ENCODE results near the gene NDUFV2. TPM values are rescaled to one million over a fixed set of nuclear protein-coding genes. Genes with fewer than 3 reads are reported as not detected.
A peak's percentile ranks its signal among the peaks of the same experiment; 100 is the strongest.

Gene NDUFV2
- total RNA-seq, 1 experiment from 2014 or later = 192 TPM

GRCh38 chr18:9117980-9118841 is 15.7 kb downstream of the NDUFV2 start:
- BruUV-seq (replicated peaks) = TSS peak; percentile 15
- H3K9me3 Mint-ChIP-seq (ENCODE audit: unreplicated experiment) = no peaks in the 10 kb centered on the region
- peaks cover 37% of the 10 kb centered on the region for H3K4me1 Mint-ChIP-seq (ENCODE audit: insufficient read depth, unreplicated experiment)
- peak overlapping the region; percentile 98 for H3K27ac Mint-ChIP-seq (ENCODE audit: low read depth, unreplicated experiment)
- CTCF ChIA-PET = interaction anchor here (0.7 to 1.4 kb wide), 3 partner anchors 9 to 44 kb away, joined by 3 to 4 read pairs (median 3); no protein-coding TSS in a partner anchor
- peak; percentile 44 for DNase-seq (ENCODE audit: unreplicated experiment)
- TF ChIP-seq CTCF (IDR thresholded peaks at IDR 0.05; ENCODE audit: unreplicated experiment) = no peak
- peaks cover 76% of the 10 kb centered on the region for H3K36me3 Mint-ChIP-seq (ENCODE audit: insufficient read depth, unreplicated experiment)
- intact Hi-C loops (cut with micrococcal nuclease) = loop anchor here (2.0 kb wide), 1 partner anchor 15 kb away; the partner anchor contains the start of gene NDUFV2
- H3K27me3 Mint-ChIP-seq (ENCODE audit: insufficient read depth, unreplicated experiment) = no peaks in the 10 kb centered on the region
- POLR2A ChIA-PET = interaction anchor here (0.6 to 16.4 kb wide), 16 partner anchors 9 to 387 kb away, joined by 3 to 586 read pairs (median 4); partner anchors contain the start of genes ANKRD12, NDUFV2 and TWSG1
- H3K4me3 Mint-ChIP-seq (ENCODE audit: unreplicated experiment) = peak overlapping the region; percentile 52

GRCh38 chr18:9120796-9121195 is 18.3 kb downstream of the NDUFV2 start:
- H3K27me3 Mint-ChIP-seq (ENCODE audit: insufficient read depth, unreplicated experiment) = no peaks in the 10 kb centered on the region
- peaks cover 27% of the 10 kb centered on the region for H3K4me1 Mint-ChIP-seq (ENCODE audit: insufficient read depth, unreplicated experiment)
- H3K36me3 Mint-ChIP-seq (ENCODE audit: insufficient read depth, unreplicated experiment) = peaks cover 90% of the 10 kb centered on the region
- H3K9me3 Mint-ChIP-seq (ENCODE audit: unreplicated experiment) = no peaks in the 10 kb centered on the region
- no TSS peak for BruUV-seq (replicated peaks)
- ChIA-PET CTCF (interaction anchor here (1.0 to 1.7 kb wide), 2 partner anchors 14 to 47 kb away, joined by 3 to 4 read pairs; no protein-coding TSS in a partner anchor), POLR2A (interaction anchor here (0.8 to 16.4 kb wide), 4 partner anchors 10 to 47 kb away, joined by 3 to 586 read pairs (median 18); partner anchors contain the start of genes ANKRD12 and NDUFV2)
- no peak for TF ChIP-seq CTCF (IDR thresholded peaks at IDR 0.05; ENCODE audit: unreplicated experiment)
- no peak overlapping the region for H3K4me3 Mint-ChIP-seq (ENCODE audit: unreplicated experiment)
- H3K27ac Mint-ChIP-seq (ENCODE audit: low read depth, unreplicated experiment) = no peak overlapping the region
- DNase-seq (ENCODE audit: unreplicated experiment) = no peak
- intact Hi-C loops (cut with micrococcal nuclease) = no loop called here

GRCh38 chr18:9123520-9123919 is 21.0 kb downstream of the NDUFV2 start:
- no peaks in the 10 kb centered on the region for H3K9me3 Mint-ChIP-seq (ENCODE audit: unreplicated experiment)
- intact Hi-C loops (cut with micrococcal nuclease) = no loop called here
- no peak for TF ChIP-seq CTCF (IDR thresholded peaks at IDR 0.05; ENCODE audit: unreplicated experiment)
- peaks cover 3% of the 10 kb centered on the region for H3K4me1 Mint-ChIP-seq (ENCODE audit: insufficient read depth, unreplicated experiment)
- peaks cover 92% of the 10 kb centered on the region for H3K36me3 Mint-ChIP-seq (ENCODE audit: insufficient read depth, unreplicated experiment)
- DNase-seq (ENCODE audit: unreplicated experiment) = no peak
- ChIA-PET CTCF (interaction anchor here (0.7 kb wide), 1 partner anchor 13 kb away, joined by 4 read pairs; no protein-coding TSS in a partner anchor), POLR2A (interaction anchor here (3.5 to 16.4 kb wide), 2 partner anchors 11 to 20 kb away, joined by 33 to 586 read pairs; partner anchors contain the start of genes ANKRD12 and NDUFV2)
- H3K27me3 Mint-ChIP-seq (ENCODE audit: insufficient read depth, unreplicated experiment) = no peaks in the 10 kb centered on the region
- H3K27ac Mint-ChIP-seq (ENCODE audit: low read depth, unreplicated experiment) = no peak overlapping the region
- no peak overlapping the region for H3K4me3 Mint-ChIP-seq (ENCODE audit: unreplicated experiment)
- no TSS peak for BruUV-seq (replicated peaks)

GRCh38 chr18:9124824-9125223 is 22.3 kb downstream of the NDUFV2 start:
- H3K4me1 Mint-ChIP-seq (ENCODE audit: insufficient read depth, unreplicated experiment) = peaks cover 8% of the 10 kb centered on the region
- no TSS peak for BruUV-seq (replicated peaks)
- intact Hi-C loops (cut with micrococcal nuclease) = no loop called here
- TF ChIP-seq CTCF (IDR thresholded peaks at IDR 0.05; ENCODE audit: unreplicated experiment) = no peak
- no peaks in the 10 kb centered on the region for H3K27me3 Mint-ChIP-seq (ENCODE audit: insufficient read depth, unreplicated experiment)
- H3K27ac Mint-ChIP-seq (ENCODE audit: low read depth, unreplicated experiment) = no peak overlapping the region
- no peak overlapping the region for H3K4me3 Mint-ChIP-seq (ENCODE audit: unreplicated experiment)
- H3K9me3 Mint-ChIP-seq (ENCODE audit: unreplicated experiment) = no peaks in the 10 kb centered on the region
- ChIA-PET CTCF (interaction anchor here (0.9 to 1.5 kb wide), 3 partner anchors 12 to 428 kb away, joined by 3 to 4 read pairs (median 4); no protein-coding TSS in a partner anchor), POLR2A (interaction anchor here (2.7 to 19.7 kb wide), 3 partner anchors 9 to 21 kb away, joined by 13 to 586 read pairs (median 86); partner anchors contain the start of gene ANKRD12)
- no peak for DNase-seq (ENCODE audit: unreplicated experiment)
- H3K36me3 Mint-ChIP-seq (ENCODE audit: insufficient read depth, unreplicated experiment) = peaks cover 92% of the 10 kb centered on the region
